Keratinocyte (primary cell): ENCODE results near the gene LINC01488.

Source experiments
- CTCF ChIP-seq, 3 experiments: IDR thresholded peaks in 1 of 3; conservative IDR thresholded peaks in 1 of 3; optimal IDR thresholded peaks in 1 of 3; 2 replicates in 2 of 3; 3 replicates in 1 of 3; pipeline versions ENCODE3 to v1.5.1; 2011; ENCODE audit warnings: low read length in 3 of 3, mild to moderate bottlenecking in 3 of 3, moderate library complexity in 2 of 3, control low read depth in 1 of 3, inconsistent platforms in 1 of 3; ENCODE audit not compliant: insufficient read depth in 2 of 3; ENCODE audit errors: extremely low read depth in 1 of 3
- EZH2 ChIP-seq: IDR thresholded peaks from one replicate; pipeline ENCODE4 v1.6.1; 2012; ENCODE audit warnings: inconsistent platforms, mild to moderate bottlenecking, low read length, moderate library complexity

DNA sequence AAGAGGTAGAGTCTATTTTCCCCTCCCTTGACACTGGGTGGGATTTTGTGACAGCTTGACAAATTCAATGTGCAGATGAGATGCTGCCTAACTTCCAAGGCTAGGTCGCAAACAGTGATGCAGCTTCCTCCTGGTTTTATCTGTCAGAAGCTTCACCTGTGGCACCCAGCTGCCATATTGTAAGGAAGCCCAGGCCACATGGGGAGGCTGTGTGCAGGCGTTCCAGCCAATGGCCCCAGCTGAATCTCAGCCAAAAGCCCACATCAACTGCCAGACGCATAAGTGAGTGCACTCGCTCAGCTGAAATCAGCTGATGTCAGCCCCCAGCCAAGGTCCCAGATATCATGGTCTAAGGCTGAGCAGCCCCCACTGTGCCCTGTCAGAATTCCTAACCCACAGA is 24.8 kb upstream of the LINC01488 start:
- TF ChIP-seq CTCF (optimal IDR thresholded peaks at IDR 0.05 in 1 of 3, IDR thresholded peaks at IDR 0.05 in 1 of 3, conservative IDR thresholded peaks at IDR 0.05 in 1 of 3; ENCODE audit: extremely low read depth in 1 of 3, insufficient read depth in 2 of 3, low read length in 3 of 3) (no peak), EZH2 (no peak)
